Fibroblast of skin of right quadriceps (primary cell): ENCODE data around the gene UGT1A8.

Experiments used
- DNase-seq: peaks from one replicate; pipeline ENCODE4 v3.0.0-alpha.2; 2013

Gene UGT1A8

DNA sequence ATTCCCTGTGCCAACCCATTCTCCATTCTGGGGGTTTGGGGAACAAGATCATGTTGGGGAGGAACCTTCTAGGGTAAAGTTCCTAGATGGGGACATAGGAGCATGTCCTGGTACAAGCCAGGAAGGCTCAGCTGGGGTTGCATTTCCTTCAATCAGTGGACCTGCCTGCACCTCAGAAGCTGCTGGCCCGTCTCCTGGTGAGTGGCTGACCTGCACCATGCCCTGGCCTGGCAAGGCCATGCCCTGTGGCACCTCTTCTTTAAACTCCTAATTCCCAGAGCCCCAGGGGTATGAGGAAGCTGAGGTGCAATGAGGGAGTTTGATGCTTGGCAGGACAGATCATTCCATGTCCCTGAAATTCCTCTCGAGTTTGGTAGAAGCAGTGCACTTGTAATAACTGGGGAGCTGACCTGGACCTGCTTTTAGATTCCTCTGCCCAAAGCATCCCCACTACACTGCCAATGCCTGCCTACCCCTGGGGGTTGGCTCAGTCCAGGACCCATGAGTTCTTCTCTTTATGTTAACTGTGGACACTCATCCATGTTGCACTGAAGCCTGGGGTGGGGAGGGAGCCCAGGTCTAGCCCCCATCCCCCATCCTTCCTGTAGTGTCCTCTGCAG lies 186.0 kb downstream of the UGT1A8 start:
- no peak for DNase-seq

GRCh38 chr2:233803994-233804393 lies 186.6 kb downstream of the UGT1A8 start:
- no peak for DNase-seq

DNA sequence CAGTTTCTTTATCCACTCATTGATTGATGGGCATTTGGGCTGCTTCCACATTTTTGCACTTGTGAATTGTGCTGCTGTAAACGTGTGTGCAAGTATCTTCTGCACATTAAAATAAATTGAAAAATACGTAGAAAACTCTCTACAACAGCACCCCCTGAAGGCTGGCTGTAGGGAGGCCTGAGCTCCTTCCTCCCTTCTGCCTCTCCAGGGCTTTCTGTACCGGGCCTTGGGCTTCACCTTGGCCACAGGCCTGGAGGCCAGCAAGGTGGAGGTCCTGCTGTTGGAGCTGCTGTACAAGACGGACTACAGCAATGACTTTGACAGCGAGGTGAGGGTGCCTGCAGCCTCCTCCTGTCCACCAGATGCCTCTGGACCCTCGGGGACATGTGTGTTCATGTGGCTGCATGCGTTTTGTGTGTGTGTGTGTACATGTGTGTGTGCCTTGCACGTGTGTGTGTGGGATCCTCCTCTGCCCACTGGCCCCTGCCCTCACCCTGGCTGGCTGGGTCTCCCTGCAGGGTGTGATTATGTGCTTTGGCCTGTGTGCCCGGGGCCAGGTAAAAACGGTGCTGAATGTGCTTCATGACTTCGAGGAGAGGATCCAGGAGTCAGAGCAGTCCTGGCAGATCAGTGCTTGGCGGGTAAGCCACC lies 189.9 kb downstream of the UGT1A8 start:
- no peak for DNase-seq

GRCh38 chr2:233807966-233808935 lies 190.8 kb downstream of the UGT1A8 start:
- DNase-seq, result no peak

- no peak for DNase-seq
These were observed 193.0 kb downstream of the UGT1A8 start for GRCh38 chr2:233810385-233810784.

GRCh38 chr2:233811087-233811486 lies 193.7 kb downstream of the UGT1A8 start:
- DNase-seq, result no peak

DNA sequence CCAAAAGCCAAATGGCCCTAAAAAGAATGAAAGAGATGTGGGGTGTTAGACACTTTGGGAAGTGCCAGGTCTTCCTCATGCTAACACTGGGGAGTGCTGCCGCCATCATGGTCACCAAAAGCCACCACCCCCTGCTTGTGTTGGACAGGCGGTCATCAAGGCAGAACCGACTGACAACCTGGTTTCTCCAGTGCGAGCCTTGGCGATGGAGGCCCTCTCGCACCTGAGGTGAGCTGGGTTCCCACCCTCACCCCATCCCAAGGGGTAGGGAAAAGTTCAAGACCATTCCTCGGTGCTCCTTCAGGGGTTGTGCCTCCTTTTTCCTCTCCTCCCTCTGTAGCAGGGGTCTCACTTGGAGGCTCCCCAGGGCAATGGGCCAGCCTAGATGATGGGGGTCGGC lies 194.3 kb downstream of the UGT1A8 start:
- no peak for DNase-seq

DNA sequence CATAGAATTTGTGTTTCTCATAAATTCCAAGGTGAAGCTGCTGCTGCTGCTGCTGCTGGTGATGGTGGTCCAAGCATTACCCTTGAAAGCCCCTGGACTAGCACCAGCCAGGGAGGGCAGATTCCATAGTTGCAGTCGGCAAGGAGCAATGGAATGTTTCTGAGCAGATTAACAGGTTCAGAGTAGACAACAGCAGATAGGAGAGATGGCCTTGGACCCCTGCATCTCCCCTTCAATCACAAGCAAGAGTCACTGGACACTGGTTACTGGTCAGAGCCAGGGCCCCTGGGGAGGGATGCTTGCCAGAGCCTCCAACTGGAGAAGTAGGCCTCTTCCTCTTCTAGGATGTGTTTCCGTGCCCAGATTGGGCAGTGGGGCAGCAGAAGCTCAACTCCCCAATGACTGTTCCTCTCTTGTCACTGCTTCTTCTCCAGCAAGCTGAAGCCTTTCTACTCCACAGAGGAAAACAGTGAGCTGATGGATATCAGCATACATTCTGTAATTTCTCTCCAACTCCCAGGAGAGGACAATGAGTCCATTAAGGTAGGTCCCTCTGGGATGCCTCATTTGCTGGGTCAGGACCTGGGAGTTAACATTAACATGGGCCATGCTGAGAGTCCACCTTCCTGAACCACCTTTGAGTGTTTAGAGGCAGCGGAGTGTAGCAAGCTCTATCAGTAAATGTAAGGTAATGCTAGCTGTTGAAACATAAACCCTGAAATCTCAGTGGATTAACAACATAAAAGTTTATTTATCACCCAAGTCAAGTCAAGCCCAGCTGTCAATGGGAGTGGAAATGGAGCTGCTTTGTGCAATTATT lies 196.0 kb downstream of the UGT1A8 start:
- no peak for DNase-seq

DNA sequence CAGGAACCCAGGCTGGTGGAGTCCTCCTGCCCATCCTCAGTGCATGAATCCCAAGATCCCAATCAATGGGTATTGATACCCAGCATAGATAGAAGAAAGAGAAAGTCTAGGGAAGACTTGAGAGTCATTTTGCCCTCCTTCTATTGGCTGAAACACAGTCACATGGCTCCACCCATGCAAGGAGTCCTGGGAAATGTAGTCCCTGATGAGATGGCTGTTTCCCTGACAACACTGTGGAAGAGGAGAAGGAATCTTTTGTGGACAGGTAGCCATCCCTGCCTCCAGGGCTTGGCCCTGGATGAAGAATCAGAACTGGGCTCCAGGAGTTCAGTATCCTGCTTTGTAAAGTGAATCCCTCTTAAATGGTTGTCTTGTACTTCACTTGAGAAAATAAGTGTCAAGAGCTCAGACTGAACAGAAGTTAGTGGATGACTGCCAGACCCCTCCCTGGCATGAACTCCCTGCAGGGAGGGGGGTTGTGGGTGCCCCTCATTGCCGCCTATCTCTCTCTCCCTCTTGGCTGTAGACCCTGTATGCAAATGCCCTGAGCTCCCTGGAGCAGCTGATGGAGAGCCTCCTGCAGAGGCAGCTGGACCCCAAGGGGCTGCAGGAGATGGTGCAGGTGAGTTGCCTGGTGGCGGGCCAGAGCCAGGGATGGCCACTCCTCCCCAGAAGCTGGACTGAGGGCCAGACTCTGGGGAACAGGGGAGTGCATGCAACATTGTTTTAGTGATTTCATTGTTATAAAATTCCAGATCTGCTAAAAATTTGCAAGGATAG lies 196.8 kb downstream of the UGT1A8 start:
- DNase-seq, result no peak

DNA sequence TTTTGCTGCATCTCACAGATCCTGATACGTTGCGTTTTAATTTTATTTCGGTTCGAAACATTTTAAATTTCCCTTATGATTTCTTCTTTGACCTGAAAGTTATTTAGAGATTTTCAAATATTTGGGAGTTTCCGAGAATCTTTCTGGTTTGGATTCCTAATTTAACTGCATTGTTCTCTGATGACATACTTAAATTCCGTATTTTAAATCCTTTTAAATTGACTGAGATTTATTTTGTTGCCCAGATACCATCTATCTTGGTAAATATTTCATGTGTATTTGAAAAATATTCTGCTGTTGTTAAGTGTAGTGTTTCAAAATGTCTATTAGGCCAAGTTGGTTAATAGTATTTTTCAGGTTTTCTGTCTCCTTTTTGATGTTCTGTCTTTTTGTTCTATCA lies 198.4 kb downstream of the UGT1A8 start:
- no peak for DNase-seq

- no peak for DNase-seq
These were observed 198.9 kb downstream of the UGT1A8 start for GRCh38 chr2:233816334-233816733.

GRCh38 chr2:233816771-233817170 lies 199.3 kb downstream of the UGT1A8 start:
- no peak for DNase-seq

GRCh38 chr2:233817361-233817911 lies 200.0 kb downstream of the UGT1A8 start:
- DNase-seq, result no peak

DNA sequence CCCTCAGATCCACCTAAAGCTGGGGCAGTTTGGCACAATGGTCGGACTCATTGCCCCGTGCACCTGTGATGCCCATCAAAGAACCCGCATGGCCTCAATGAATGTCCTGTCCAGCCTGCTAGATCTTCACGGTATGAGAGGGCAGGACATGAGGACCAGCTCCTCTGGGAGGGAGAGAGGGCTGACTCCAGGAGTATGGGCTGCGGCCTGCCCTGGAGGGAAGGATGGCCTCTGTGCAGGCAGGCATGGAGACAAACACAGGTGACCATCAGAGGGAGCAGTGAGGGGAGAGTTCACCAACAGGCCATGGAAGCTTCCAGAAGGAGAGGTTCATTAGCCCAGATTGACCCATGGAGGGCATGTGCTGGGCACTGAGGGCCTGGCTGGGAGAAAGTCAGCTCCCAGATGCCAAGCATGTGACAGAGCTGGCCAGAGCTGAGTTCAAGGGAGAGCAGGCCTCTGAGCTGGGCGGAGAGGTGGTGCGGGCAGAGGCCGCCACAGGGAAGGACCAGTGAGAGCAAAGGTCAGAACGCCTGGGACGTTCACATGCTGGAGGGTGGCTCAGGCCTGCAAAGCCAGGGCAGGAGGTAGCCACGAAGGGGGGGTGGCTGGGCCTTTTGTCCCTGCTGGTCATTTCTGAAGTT lies 200.7 kb downstream of the UGT1A8 start:
- no peak for DNase-seq

DNA sequence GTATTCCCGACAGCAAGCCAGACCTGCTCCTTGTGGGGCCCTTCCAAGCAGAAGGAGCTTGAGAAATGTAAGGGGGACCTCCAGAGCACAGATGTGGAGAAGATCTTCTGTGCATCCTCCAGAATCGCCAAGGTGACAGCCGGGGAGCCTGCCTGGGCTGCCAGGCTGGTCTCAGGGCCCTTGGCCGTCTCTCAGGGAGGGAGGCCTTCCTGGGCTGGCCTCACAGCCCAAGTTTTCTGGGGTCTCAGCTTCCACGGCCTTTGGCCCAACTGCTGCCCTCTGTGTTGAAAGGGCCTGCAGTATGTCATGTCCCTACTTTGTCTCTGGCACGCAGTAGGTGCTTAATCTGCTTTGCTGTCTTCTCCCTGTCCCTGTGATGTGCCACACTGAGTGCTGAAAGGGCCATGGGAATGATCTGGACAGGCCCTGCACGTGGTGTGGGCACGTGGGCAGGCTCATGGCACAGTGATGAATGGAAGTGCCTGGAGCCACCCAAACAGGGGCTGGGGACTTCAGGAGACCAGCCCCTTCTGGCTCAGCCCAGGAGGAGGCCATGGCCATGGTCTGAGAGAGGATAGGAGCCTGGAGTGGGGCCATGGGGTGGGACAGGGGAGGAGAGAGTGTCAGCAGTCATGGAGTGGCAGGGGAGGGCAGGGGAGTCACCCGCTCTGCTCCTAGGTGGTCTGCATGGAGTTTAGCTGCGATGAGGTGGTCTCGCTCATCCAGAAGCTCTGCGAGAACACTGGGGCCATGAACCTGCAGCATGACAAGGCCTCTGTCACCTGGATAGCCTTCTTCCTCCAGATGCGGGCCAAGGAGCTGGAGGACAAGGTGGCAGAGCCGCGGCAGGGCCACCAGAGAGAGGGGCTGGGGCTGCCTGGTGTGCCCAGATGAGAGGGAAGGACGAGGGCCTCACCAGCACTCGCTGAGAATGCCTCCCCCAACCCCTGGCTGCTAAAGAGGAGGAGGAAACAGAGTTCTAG lies 201.5 kb downstream of the UGT1A8 start:
- DNase-seq, result no peak

DNA sequence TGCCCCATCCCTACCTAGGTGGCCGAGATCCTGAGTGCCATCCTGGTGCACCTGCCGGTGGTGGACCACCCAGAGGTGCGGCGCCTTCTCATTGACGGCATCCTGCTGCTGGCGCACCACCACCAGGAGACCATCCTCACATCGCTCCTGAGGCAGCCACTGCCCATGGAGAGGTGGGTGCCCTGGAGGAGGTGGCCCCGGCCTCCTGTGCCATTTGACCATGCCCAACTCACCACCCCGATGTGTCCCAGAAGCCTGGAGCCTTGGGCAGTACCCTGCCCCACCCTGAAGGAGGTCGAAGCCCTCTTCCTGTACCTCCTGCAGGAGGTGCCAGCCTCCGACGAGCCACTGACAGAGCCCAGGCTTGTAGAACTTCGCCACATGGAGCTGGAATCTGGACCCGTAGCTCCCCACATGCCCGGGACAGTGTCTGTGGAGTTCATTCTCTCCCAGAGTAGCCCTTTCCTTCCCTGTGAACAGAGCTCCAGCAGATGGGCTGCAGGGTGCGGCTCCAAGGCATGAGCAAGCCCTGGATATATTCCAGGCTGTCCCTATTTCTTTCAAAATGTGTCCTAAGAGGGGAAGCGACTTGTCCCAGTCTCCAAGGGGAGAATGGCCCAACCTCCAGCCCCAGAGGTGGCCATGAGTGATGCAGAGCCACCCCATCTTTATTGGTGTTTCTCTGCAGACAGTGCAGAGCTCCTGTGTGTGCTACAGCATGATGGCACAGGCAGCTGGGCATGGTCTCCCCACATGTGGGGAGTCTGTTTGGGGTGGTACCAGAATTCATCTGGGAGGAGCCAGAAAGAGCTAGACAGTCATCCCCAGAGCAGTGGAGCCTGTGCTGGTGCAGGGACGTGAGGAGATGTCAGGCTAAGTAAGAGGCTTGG lies 202.7 kb downstream of the UGT1A8 start:
- DNase-seq, result no peak

DNA sequence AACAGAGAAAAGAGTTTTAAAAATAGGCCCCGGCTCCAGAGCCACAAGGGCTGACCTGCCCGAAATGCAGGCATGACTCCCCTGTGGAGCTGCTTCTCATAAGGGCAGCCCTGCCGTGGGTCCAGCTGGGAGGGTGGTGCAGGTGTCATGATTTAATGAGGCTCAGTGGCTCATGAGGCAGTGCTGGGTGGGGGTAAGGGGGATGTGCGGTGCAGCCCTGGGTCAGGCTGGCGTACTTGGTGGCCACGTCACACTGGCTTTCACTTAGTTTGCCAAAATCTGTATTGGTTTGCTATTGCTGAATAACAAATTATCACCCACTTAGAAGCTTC lies 203.3 kb downstream of the UGT1A8 start:
- no peak for DNase-seq

- DNase-seq, result no peak
These were observed 203.8 kb downstream of the UGT1A8 start for GRCh38 chr2:233821196-233821595.

DNA sequence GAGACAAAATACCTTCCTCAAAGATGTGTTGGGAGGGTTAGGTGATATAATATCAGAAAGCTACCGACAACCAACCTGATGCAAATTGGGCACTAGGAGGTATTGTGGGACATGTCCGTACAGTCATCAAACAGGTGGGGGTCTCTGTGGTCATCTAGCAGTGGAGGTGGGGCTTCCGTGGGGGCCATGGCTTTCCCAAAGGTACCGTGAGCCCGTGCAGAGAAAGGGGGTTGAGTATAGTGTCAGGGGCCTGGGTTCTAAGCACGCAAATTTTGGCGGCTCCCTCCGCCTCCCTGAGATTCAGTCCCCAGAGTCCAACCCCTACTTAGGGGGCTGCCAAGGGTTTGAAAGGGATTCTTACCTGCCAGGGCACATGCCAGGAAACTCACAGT lies 204.3 kb downstream of the UGT1A8 start:
- no peak for DNase-seq
